ENCODE measurements around the gene WDR70.

WDR70 gene

GRCh38 chr5:37742111-37742510, 363.0 kb downstream of the WDR70 start:
- ATAC-seq: no peak
- TF ChIP-seq CSDC2 (CRISPR knock-in tag; IDR thresholded peaks at IDR 0.05): no peak
- TF ChIP-seq ZNF8 (CRISPR knock-in tag; IDR thresholded peaks at IDR 0.05): no peak
- no peak for TF ChIP-seq SNAI2 (CRISPR knock-in tag; IDR thresholded peaks at IDR 0.05)
- no peak for TF ChIP-seq ZFP3 (CRISPR knock-in tag; IDR thresholded peaks at IDR 0.05)
- no peak for TF ChIP-seq TOX (CRISPR knock-in tag; IDR thresholded peaks at IDR 0.05; ENCODE audit: borderline replicate concordance)
- no peak for TF ChIP-seq CSRNP3 (CRISPR knock-in tag; IDR thresholded peaks at IDR 0.05)
- no peak for TF ChIP-seq ZNF70 (CRISPR knock-in tag; IDR thresholded peaks at IDR 0.05)
- no peak for TF ChIP-seq GLIS3 (CRISPR knock-in tag; IDR thresholded peaks at IDR 0.05)
- TF ChIP-seq TCF4 (CRISPR knock-in tag; IDR thresholded peaks at IDR 0.05; ENCODE audit: borderline replicate concordance): no peak
- TF ChIP-seq ISL1 (CRISPR knock-in tag; IDR thresholded peaks at IDR 0.05): no peak
- no peak for TF ChIP-seq ZNF565 (CRISPR knock-in tag; conservative IDR thresholded peaks at IDR 0.05; ENCODE audit: low read depth)

- peak; percentile 45; the same call in 1 of the 3 replicates for ATAC-seq
- TF ChIP-seq RARB (CRISPR knock-in tag; IDR thresholded peaks at IDR 0.05): no peak
- TF ChIP-seq OSR1 (CRISPR knock-in tag; IDR thresholded peaks at IDR 0.05): no peak
- TF ChIP-seq ESRRG (CRISPR knock-in tag; IDR thresholded peaks at IDR 0.05): no peak
- no peak for TF ChIP-seq CSDC2 (CRISPR knock-in tag; IDR thresholded peaks at IDR 0.05)
- TF ChIP-seq TSHZ2 (CRISPR knock-in tag; IDR thresholded peaks at IDR 0.05): no peak
- no peak for TF ChIP-seq CREB5 (CRISPR knock-in tag; IDR thresholded peaks at IDR 0.05; ENCODE audit: low read depth)
- no peak for TF ChIP-seq PPARA (CRISPR knock-in tag; IDR thresholded peaks at IDR 0.05; ENCODE audit: borderline replicate concordance)
- no peak for TF ChIP-seq ZNF70 (CRISPR knock-in tag; IDR thresholded peaks at IDR 0.05)
- no peak for TF ChIP-seq ISL1 (CRISPR knock-in tag; IDR thresholded peaks at IDR 0.05)
- TF ChIP-seq ARNTL (CRISPR knock-in tag; IDR thresholded peaks at IDR 0.05; ENCODE audit: borderline replicate concordance, low read depth): no peak
- no peak for TF ChIP-seq ZFP30 (CRISPR knock-in tag; IDR thresholded peaks at IDR 0.05)
- no peak for TF ChIP-seq ZFP3 (CRISPR knock-in tag; IDR thresholded peaks at IDR 0.05)
- TF ChIP-seq ZNF565 (CRISPR knock-in tag; conservative IDR thresholded peaks at IDR 0.05; ENCODE audit: low read depth): no peak
Observed at GRCh38 chr5:37751227-37751626, 372.1 kb downstream of the WDR70 start.

GRCh38 chr5:37754976-37755375, 375.9 kb downstream of the WDR70 start:
- ATAC-seq: no peak
- TF ChIP-seq GLIS3 (CRISPR knock-in tag; IDR thresholded peaks at IDR 0.05) (no peak), ZNF565 (CRISPR knock-in tag; conservative IDR thresholded peaks at IDR 0.05; ENCODE audit: low read depth) (no peak), ZC3H10 (CRISPR knock-in tag; IDR thresholded peaks at IDR 0.05) (no peak), ARNTL (CRISPR knock-in tag; IDR thresholded peaks at IDR 0.05; ENCODE audit: borderline replicate concordance, low read depth) (no peak), ISL1 (CRISPR knock-in tag; IDR thresholded peaks at IDR 0.05) (no peak), POU6F1 (CRISPR knock-in tag; IDR thresholded peaks at IDR 0.05; ENCODE audit: borderline replicate concordance, low read depth) (no peak), ZNF70 (CRISPR knock-in tag; IDR thresholded peaks at IDR 0.05) (no peak), PPARA (CRISPR knock-in tag; IDR thresholded peaks at IDR 0.05; ENCODE audit: borderline replicate concordance) (no peak), TOX (CRISPR knock-in tag; IDR thresholded peaks at IDR 0.05; ENCODE audit: borderline replicate concordance) (no peak), PATZ1 (CRISPR knock-in tag; IDR thresholded peaks at IDR 0.05; ENCODE audit: borderline replicate concordance) (no peak), OSR1 (CRISPR knock-in tag; IDR thresholded peaks at IDR 0.05) (no peak), SNAI2 (CRISPR knock-in tag; IDR thresholded peaks at IDR 0.05) (no peak), TSHZ2 (CRISPR knock-in tag; IDR thresholded peaks at IDR 0.05) (no peak), CSDC2 (CRISPR knock-in tag; IDR thresholded peaks at IDR 0.05) (no peak), ZNF8 (CRISPR knock-in tag; IDR thresholded peaks at IDR 0.05) (no peak), ESRRG (CRISPR knock-in tag; IDR thresholded peaks at IDR 0.05) (no peak), TCF4 (CRISPR knock-in tag; IDR thresholded peaks at IDR 0.05; ENCODE audit: borderline replicate concordance) (no peak), ZFP3 (CRISPR knock-in tag; IDR thresholded peaks at IDR 0.05) (no peak), CSRNP3 (CRISPR knock-in tag; IDR thresholded peaks at IDR 0.05) (no peak)
